DOHH2 (cell line): ENCODE measurements around the gene RAB23.

Source experiments
- H3F3A ChIP-seq: fragments of 200-600 bp; sonication (generic), shearing (Covaris generic); 2 replicates; pipeline ENCODE4 v1.6.0; 2016; ENCODE audit warnings: antibody characterized with exemption, mild to moderate bottlenecking; ENCODE audit not compliant: control insufficient read depth, insufficient read depth
- H3K27ac ChIP-seq: fragments of 200-600 bp; sonication (generic); 2 replicates; pipeline ENCODE4 v1.5.1; 2014; ENCODE audit warnings: low read depth, mild to moderate bottlenecking, low read length, moderate library complexity
- H3K27me3 ChIP-seq: fragments of 200-600 bp; sonication (generic); 2 replicates; pipeline ENCODE4 v1.6.1; 2014; ENCODE audit warnings: mild to moderate bottlenecking, low read length, mixed read lengths; ENCODE audit not compliant: control insufficient read depth
- H3K36me3 ChIP-seq: fragments of 200-600 bp; sonication (generic); 2 replicates; pipeline ENCODE4 v1.6.1; 2014; ENCODE audit warnings: mild to moderate bottlenecking, low read length, moderate library complexity, mixed read lengths; ENCODE audit not compliant: control insufficient read depth
- H3K4me1 ChIP-seq: fragments of 200-600 bp; sonication (generic); 2 replicates; pipeline ENCODE4 v1.6.1; 2014; ENCODE audit warnings: mild to moderate bottlenecking, low read length, mixed read lengths; ENCODE audit not compliant: control insufficient read depth
- H3K4me2 ChIP-seq: fragments of 200-600 bp; sonication (generic); 2 replicates; pipeline ENCODE4 v1.6.0; 2014; ENCODE audit warnings: mild to moderate bottlenecking, low read length, moderate library complexity
- H3K4me3 ChIP-seq: fragments of 200-600 bp; sonication (generic); 2 replicates; pipeline ENCODE4 v1.5.1; 2014; ENCODE audit warnings: mild to moderate bottlenecking, low read length, mixed read lengths
- H3K79me2 ChIP-seq: fragments of 200-600 bp; sonication (generic); 2 replicates; pipeline ENCODE4 v1.6.1; 2014; ENCODE audit warnings: mild to moderate bottlenecking, low read length, mixed read lengths; ENCODE audit not compliant: control insufficient read depth
- H3K9me2 ChIP-seq: fragments of 200-600 bp; sonication (generic); replicated peaks from 2 replicates; pipeline ENCODE4 v1.6.1; 2014; ENCODE audit warnings: mild to moderate bottlenecking, low read length, mixed read lengths; ENCODE audit not compliant: control insufficient read depth
- H3K9me3 ChIP-seq: fragments of 200-600 bp; sonication (generic); 2 replicates; pipeline ENCODE4 v1.6.1; 2014; ENCODE audit warnings: antibody characterized with exemption, low read length, mixed read lengths; ENCODE audit not compliant: control insufficient read depth, insufficient read depth
- H4K20me1 ChIP-seq: fragments of 200-600 bp; sonication (generic); 2 replicates; pipeline ENCODE4 v1.6.0; 2014; ENCODE audit warnings: low read depth, mild to moderate bottlenecking, antibody characterized with exemption, low read length, moderate library complexity; ENCODE audit not compliant: control insufficient read depth, insufficient read depth
- CTCF ChIP-seq: fragments of 200-600 bp; sonication (generic); IDR thresholded peaks from one replicate; pipeline ENCODE4 v1.5.1; 2014; ENCODE audit warnings: antibody characterized with exemption, mild to moderate bottlenecking, low read depth, low read length; ENCODE audit not compliant: poor library complexity, severe bottlenecking
- EZH2phosphoT487 ChIP-seq: fragments of 200-600 bp; sonication (generic); IDR thresholded peaks from 2 replicates; pipeline ENCODE4 v1.6.1; 2017; ENCODE audit warnings: borderline replicate concordance, mild to moderate bottlenecking, antibody characterized with exemption, low read length, moderate library complexity, mixed read lengths

RAB23 gene

GRCh38 chr6:57190140-57190539 is 32.0 kb downstream of the RAB23 start:
- H3K27ac ChIP-seq: no peak overlapping the region
- H3K36me3 ChIP-seq: peaks cover 37% of the 10 kb centered on the region
- H3K9me3 ChIP-seq: no peaks in the 10 kb centered on the region
- no peak overlapping the region for H3K4me2 ChIP-seq
- no peaks in the 10 kb centered on the region for H3K27me3 ChIP-seq
- H3F3A ChIP-seq: peaks cover 7% of the 10 kb centered on the region
- H3K9me2 ChIP-seq: no peaks in the 10 kb centered on the region
- H4K20me1 ChIP-seq: no peaks in the 10 kb centered on the region
- TF ChIP-seq EZH2phosphoT487 (no peak), CTCF (peak; percentile 33)
- H3K4me1 ChIP-seq: no peaks in the 10 kb centered on the region
- no peak overlapping the region for H3K4me3 ChIP-seq
- H3K79me2 ChIP-seq: no peaks in the 10 kb centered on the region

DNA sequence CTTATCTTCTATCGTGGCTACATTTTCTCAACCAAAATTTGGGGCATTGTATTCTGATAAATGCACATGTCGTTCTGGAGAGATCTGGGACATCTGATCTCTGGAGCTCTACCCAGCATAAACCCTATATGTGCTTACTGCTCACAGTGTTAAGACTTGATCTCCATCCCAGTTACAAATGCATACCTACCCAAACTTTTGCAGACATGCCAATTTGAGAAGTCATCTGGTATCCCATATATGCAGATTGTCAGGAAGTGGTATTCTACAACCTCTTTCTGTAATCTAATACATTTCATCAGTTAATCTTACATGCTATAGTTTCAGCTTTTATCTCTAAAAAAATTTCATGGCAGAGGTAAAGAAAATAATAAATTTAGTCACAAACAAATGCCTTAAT is 38.8 kb downstream of the RAB23 start:
- no peaks in the 10 kb centered on the region for H3K4me1 ChIP-seq
- H3K9me3 ChIP-seq: no peaks in the 10 kb centered on the region
- no peaks in the 10 kb centered on the region for H3K27me3 ChIP-seq
- H3K4me2 ChIP-seq: no peak overlapping the region
- H3K27ac ChIP-seq: no peak overlapping the region
- no peak overlapping the region for H3K4me3 ChIP-seq
- peaks cover 29% of the 10 kb centered on the region for H3K79me2 ChIP-seq
- TF ChIP-seq EZH2phosphoT487 (no peak), CTCF (no peak)
- H3F3A ChIP-seq: peaks cover 2% of the 10 kb centered on the region
- peaks cover 66% of the 10 kb centered on the region for H3K36me3 ChIP-seq
- H3K9me2 ChIP-seq: no peaks in the 10 kb centered on the region
- no peaks in the 10 kb centered on the region; the same call in 1 of the 2 replicates for H4K20me1 ChIP-seq

DNA sequence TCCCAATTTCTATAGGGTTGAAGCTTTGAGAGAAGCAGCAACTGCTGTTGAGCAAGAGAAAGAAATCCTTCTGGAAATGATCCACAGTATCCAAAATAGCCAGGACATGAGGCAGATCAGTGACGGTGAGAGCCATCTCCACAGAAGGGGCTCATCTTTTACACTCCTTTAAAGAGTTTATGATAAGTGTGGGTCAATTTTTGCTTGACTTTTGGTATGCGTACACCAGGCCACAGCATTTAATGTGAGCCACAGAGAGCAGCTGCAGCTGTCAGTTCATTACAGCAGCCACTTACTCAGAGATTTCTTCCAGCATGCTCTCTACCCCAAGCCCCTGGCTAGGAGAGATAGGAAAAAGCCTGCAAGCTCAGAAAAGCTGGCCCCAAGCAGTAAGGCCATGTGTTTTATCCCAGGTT is 40.1 kb downstream of the RAB23 start:
- TF ChIP-seq EZH2phosphoT487 (no peak), CTCF (no peak)
- no peak overlapping the region for H3K27ac ChIP-seq
- no peaks in the 10 kb centered on the region for H3K9me3 ChIP-seq
- H3F3A ChIP-seq: 0 out of 2 replicates have a peak, but pooled peaks cover under 1% of the 10 kb centered on the region
- H3K9me2 ChIP-seq: no peaks in the 10 kb centered on the region
- peaks cover 42% of the 10 kb centered on the region for H3K79me2 ChIP-seq
- H3K36me3 ChIP-seq: peaks cover 67% of the 10 kb centered on the region
- no peaks in the 10 kb centered on the region for H3K27me3 ChIP-seq
- H3K4me1 ChIP-seq: no peaks in the 10 kb centered on the region
- no peaks in the 10 kb centered on the region; the same call in 1 of the 2 replicates for H4K20me1 ChIP-seq
- H3K4me2 ChIP-seq: no peak overlapping the region
- H3K4me3 ChIP-seq: no peak overlapping the region
